ENCODE results near the gene SMARCD1.
A peak's percentile ranks its signal among the peaks of the same experiment; 100 is the strongest.

SMARCD1 gene

DNA sequence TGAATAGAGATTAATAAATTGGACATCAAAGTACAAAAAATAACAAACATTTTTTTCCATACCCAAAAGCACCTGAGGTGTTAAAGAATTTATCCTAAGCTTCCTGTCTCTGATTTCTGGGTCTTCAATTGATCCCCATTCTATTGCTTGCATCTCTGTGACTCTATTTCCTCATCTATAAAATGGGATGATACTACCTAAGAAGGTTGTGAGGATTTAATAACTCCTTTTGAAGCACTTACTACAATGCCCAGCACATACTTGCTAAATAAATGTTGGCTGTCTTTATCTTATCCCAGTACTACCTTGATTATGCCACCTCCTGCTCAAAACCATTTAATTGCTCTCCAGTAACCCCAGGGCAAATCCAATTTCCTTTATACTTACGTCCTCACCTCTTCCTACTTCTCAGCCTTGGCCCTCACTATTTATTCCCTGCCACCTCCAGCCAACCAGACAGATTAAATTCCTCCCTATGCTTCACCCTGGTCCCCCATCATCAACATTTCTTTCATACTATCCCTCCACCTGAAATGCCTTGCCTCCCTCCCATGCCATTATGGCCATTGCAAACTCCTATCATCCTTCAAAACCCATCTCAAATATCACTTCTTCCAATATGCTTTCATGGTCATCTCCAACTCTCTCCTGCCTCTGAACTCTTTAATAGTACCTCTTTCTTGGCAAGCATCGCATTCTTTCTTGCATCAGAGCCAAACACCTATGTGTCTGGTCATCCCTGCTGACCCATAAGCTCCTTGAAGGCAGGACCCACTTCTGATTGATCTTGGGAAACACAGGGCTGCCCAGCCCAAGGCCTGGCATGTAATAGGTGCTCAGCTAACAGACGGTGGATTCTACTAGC is 35.7 kb upstream of the SMARCD1 start:
- Histone ChIP-seq H3K4me1 (ENCODE audit: control insufficient read depth, insufficient read depth, low read length, poor library complexity, severe bottlenecking) (peaks cover 8% of the 10 kb centered on the region), H3K27ac (ENCODE audit: low read depth, low read length, severe bottlenecking) (no peak overlapping the region), H3K36me3 (ENCODE audit: control insufficient read depth, insufficient read depth, low read length) (no peaks in the 10 kb centered on the region), H3K4me3 (ENCODE audit: extremely low read depth, insufficient read depth, low read length, poor library complexity, severe bottlenecking) (no peak overlapping the region), H3K9me3 (ENCODE audit: control insufficient read depth, low read length) (no peaks in the 10 kb centered on the region)
- WGBS, 2 experiments (ENCODE audit: insufficient coverage in 2 of 2) = 83 to 93% methylated on average over 2 to 3 of the region's 3 CpGs

- peak overlapping the region; percentile 13 for H3K27ac ChIP-seq (ENCODE audit: low read depth, low read length, severe bottlenecking)
- H3K9me3 ChIP-seq (ENCODE audit: control insufficient read depth, low read length) = no peaks in the 10 kb centered on the region
- no peaks in the 10 kb centered on the region for H3K36me3 ChIP-seq (ENCODE audit: control insufficient read depth, insufficient read depth, low read length)
- H3K4me1 ChIP-seq (ENCODE audit: control insufficient read depth, insufficient read depth, low read length, poor library complexity, severe bottlenecking) = peaks cover 8% of the 10 kb centered on the region
- 82 to 100% methylated on average over 1 to 3 of the region's 3 CpGs for WGBS, 2 experiments (ENCODE audit: insufficient coverage in 2 of 2)
- H3K4me3 ChIP-seq (ENCODE audit: extremely low read depth, insufficient read depth, low read length, poor library complexity, severe bottlenecking) = peak overlapping the region; percentile 21
Measured at GRCh38 chr12:50050119-50050385, 35.1 kb upstream of the SMARCD1 start.

GRCh38 chr12:50050410-50051098 is 34.6 kb upstream of the SMARCD1 start:
- no peaks in the 10 kb centered on the region for H3K36me3 ChIP-seq (ENCODE audit: control insufficient read depth, insufficient read depth, low read length)
- no peaks in the 10 kb centered on the region for H3K9me3 ChIP-seq (ENCODE audit: control insufficient read depth, low read length)
- peaks cover 8% of the 10 kb centered on the region for H3K4me1 ChIP-seq (ENCODE audit: control insufficient read depth, insufficient read depth, low read length, poor library complexity, severe bottlenecking)
- 14 to 39% methylated on average over 7 to 27 of the region's 37 CpGs for WGBS, 2 experiments (ENCODE audit: insufficient coverage in 2 of 2)
- H3K27ac ChIP-seq (ENCODE audit: low read depth, low read length, severe bottlenecking) = peak overlapping the region; percentile 13
- peak overlapping the region; percentile 21 for H3K4me3 ChIP-seq (ENCODE audit: extremely low read depth, insufficient read depth, low read length, poor library complexity, severe bottlenecking)

DNA sequence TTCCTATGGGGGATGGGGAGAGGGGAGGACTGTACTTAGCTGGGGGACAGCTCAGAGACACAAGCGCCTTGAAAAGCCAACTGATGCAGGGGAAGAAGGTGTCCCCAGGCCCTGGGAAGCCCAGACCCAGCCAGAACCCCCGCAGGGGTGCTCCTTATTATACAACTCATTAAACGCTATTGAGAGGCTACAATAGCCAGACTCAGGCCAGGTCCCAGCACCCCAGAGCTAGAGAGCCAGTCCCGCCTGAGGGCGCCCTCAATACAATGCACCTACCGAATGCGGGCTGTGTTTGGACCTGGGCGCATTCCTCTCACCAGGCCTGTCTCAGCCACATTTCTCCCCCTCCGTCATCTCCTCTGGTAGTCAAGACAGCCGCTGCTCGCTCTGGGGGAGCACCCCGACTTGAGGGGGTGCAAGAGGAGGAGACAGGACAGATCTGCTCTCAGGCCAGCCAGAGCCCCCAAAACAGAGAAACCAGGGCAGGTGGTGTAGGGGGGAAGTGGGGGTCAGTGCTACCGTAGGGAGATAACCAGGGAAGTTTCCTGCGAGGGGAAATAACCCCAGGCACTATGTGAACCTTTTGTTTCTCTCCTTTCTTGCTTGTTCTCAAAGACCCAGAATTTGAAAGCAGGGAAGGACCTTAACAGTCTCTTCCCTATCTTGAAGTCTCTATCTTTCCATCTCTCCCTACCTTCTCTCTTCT is 33.9 kb upstream of the SMARCD1 start:
- peaks cover 9% of the 10 kb centered on the region for H3K4me1 ChIP-seq (ENCODE audit: control insufficient read depth, insufficient read depth, low read length, poor library complexity, severe bottlenecking)
- no peak overlapping the region for H3K4me3 ChIP-seq (ENCODE audit: extremely low read depth, insufficient read depth, low read length, poor library complexity, severe bottlenecking)
- 29 to 37% methylated on average over 7 to 12 of the region's 14 CpGs for WGBS, 2 experiments (ENCODE audit: insufficient coverage in 2 of 2)
- H3K27ac ChIP-seq (ENCODE audit: low read depth, low read length, severe bottlenecking) = no peak overlapping the region
- H3K9me3 ChIP-seq (ENCODE audit: control insufficient read depth, low read length) = no peaks in the 10 kb centered on the region
- H3K36me3 ChIP-seq (ENCODE audit: control insufficient read depth, insufficient read depth, low read length) = no peaks in the 10 kb centered on the region

DNA sequence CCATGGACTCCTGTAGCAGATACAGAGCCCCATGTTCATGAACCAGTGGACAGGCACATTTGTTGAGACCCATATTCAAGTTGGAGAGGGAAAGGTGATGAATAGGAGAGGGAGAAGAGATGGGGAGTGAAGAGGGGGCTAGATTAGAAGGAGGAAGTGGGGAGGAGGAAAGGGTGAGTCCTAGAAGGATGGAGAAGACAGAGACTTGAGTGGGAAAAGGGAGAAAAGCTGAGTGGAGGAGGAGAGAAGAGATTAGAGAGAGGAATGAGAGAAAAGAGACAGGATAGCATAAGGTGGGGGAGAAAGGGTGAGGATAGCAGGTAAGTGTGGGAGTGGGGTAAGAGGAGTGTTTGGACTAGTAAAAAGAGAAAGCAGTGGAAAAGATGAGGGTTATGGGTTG is 32.6 kb upstream of the SMARCD1 start:
- no peaks in the 10 kb centered on the region for H3K9me3 ChIP-seq (ENCODE audit: control insufficient read depth, low read length)

DNA sequence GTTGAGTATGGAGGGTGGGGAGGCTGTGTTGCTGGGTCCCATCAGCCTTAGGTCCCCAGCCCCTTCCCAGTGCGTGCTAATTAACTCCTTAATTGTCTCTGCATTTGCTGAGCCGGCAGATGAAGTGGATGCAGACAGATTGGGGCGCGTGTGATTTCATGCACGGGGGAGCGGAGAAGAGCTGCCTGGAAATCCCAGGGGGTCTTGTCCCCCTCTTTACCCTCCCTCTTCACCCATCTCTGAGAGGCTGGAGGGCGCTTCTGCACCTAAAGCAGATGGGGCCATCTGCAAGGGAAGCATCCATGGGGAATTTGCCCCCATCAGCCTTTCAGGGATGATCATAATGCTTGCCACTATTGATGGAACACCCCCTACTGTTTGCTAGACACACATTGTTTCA is 32.2 kb upstream of the SMARCD1 start:
- no peak overlapping the region for H3K27ac ChIP-seq (ENCODE audit: low read depth, low read length, severe bottlenecking)
- WGBS, 2 experiments (ENCODE audit: insufficient coverage in 2 of 2) = 84 to 92% methylated on average over 3 to 7 of the region's 7 CpGs
- H3K4me3 ChIP-seq (ENCODE audit: extremely low read depth, insufficient read depth, low read length, poor library complexity, severe bottlenecking) = no peak overlapping the region
- H3K36me3 ChIP-seq (ENCODE audit: control insufficient read depth, insufficient read depth, low read length) = no peaks in the 10 kb centered on the region
- H3K9me3 ChIP-seq (ENCODE audit: control insufficient read depth, low read length) = no peaks in the 10 kb centered on the region
- peaks cover 17% of the 10 kb centered on the region for H3K4me1 ChIP-seq (ENCODE audit: control insufficient read depth, insufficient read depth, low read length, poor library complexity, severe bottlenecking)

More for the DNA sequence above, 32.6 kb upstream of the SMARCD1 start:
- peaks cover 16% of the 10 kb centered on the region for H3K4me1 ChIP-seq (ENCODE audit: control insufficient read depth, insufficient read depth, low read length, poor library complexity, severe bottlenecking)
- no peak overlapping the region for H3K4me3 ChIP-seq (ENCODE audit: extremely low read depth, insufficient read depth, low read length, poor library complexity, severe bottlenecking)
- H3K27ac ChIP-seq (ENCODE audit: low read depth, low read length, severe bottlenecking) = no peak overlapping the region
- no peaks in the 10 kb centered on the region for H3K36me3 ChIP-seq (ENCODE audit: control insufficient read depth, insufficient read depth, low read length)

GRCh38 chr12:50053583-50053982 is 31.6 kb upstream of the SMARCD1 start:
- Histone ChIP-seq H3K4me3 (ENCODE audit: extremely low read depth, insufficient read depth, low read length, poor library complexity, severe bottlenecking) (no peak overlapping the region), H3K4me1 (ENCODE audit: control insufficient read depth, insufficient read depth, low read length, poor library complexity, severe bottlenecking) (peaks cover 19% of the 10 kb centered on the region), H3K27ac (ENCODE audit: low read depth, low read length, severe bottlenecking) (no peak overlapping the region), H3K36me3 (ENCODE audit: control insufficient read depth, insufficient read depth, low read length) (no peaks in the 10 kb centered on the region), H3K9me3 (ENCODE audit: control insufficient read depth, low read length) (no peaks in the 10 kb centered on the region)
- WGBS, 2 experiments (ENCODE audit: insufficient coverage in 2 of 2) = 82 to 89% methylated on average over 1 of the region's 1 CpG

GRCh38 chr12:50055831-50056638 is 29.1 kb upstream of the SMARCD1 start:
- H3K36me3 ChIP-seq (ENCODE audit: control insufficient read depth, insufficient read depth, low read length) = no peaks in the 10 kb centered on the region
- peaks cover 21% of the 10 kb centered on the region for H3K4me1 ChIP-seq (ENCODE audit: control insufficient read depth, insufficient read depth, low read length, poor library complexity, severe bottlenecking)
- no peak overlapping the region for H3K27ac ChIP-seq (ENCODE audit: low read depth, low read length, severe bottlenecking)
- H3K4me3 ChIP-seq (ENCODE audit: extremely low read depth, insufficient read depth, low read length, poor library complexity, severe bottlenecking) = no peak overlapping the region
- no peaks in the 10 kb centered on the region for H3K9me3 ChIP-seq (ENCODE audit: control insufficient read depth, low read length)
- 15% methylated on average over 13 to 14 of the region's 17 CpGs for WGBS, 2 experiments (ENCODE audit: insufficient coverage in 2 of 2)

GRCh38 chr12:50056639-50056976 is 28.5 kb upstream of the SMARCD1 start:
- 0% methylated on average over 2 of the region's 3 CpGs; no CpG with 5 or more reads in 1 of the 2 experiments for WGBS, 2 experiments (ENCODE audit: insufficient coverage in 2 of 2)
- Histone ChIP-seq H3K9me3 (ENCODE audit: control insufficient read depth, low read length) (no peaks in the 10 kb centered on the region), H3K4me3 (ENCODE audit: extremely low read depth, insufficient read depth, low read length, poor library complexity, severe bottlenecking) (peak overlapping the region; percentile 59), H3K36me3 (ENCODE audit: control insufficient read depth, insufficient read depth, low read length) (no peaks in the 10 kb centered on the region), H3K27ac (ENCODE audit: low read depth, low read length, severe bottlenecking) (no peak overlapping the region), H3K4me1 (ENCODE audit: control insufficient read depth, insufficient read depth, low read length, poor library complexity, severe bottlenecking) (peaks cover 16% of the 10 kb centered on the region)

GRCh38 chr12:50057000-50057841 is 27.9 kb upstream of the SMARCD1 start, which contains the start of gene ASIC1:
Gene ASIC1 (plus strand): TSS chr12:50057596. CDS start chr12:50058767, 1,171 bp downstream.
- no peaks in the 10 kb centered on the region for H3K36me3 ChIP-seq (ENCODE audit: control insufficient read depth, insufficient read depth, low read length)
- H3K9me3 ChIP-seq (ENCODE audit: control insufficient read depth, low read length) = no peaks in the 10 kb centered on the region
- 1 to 2% methylated on average over 8 to 70 of the region's 88 CpGs for WGBS, 2 experiments (ENCODE audit: insufficient coverage in 2 of 2)
- H3K4me1 ChIP-seq (ENCODE audit: control insufficient read depth, insufficient read depth, low read length, poor library complexity, severe bottlenecking) = peaks cover 16% of the 10 kb centered on the region
- H3K27ac ChIP-seq (ENCODE audit: low read depth, low read length, severe bottlenecking) = no peak within 1 kb of the TSS
- peak within 1 kb of the TSS; percentile 59 for H3K4me3 ChIP-seq (ENCODE audit: extremely low read depth, insufficient read depth, low read length, poor library complexity, severe bottlenecking)
